Neutrophil (primary cell): ENCODE data around the gene LOXHD1.

Source experiments
- H3K27ac ChIP-seq: fragments of 200-600 bp; sonication (generic); 2 replicates; pipeline ENCODE4 v1.5.1; 2016; ENCODE audit warnings: mild to moderate bottlenecking, moderate library complexity
- H3K27me3 ChIP-seq: fragments of 200-600 bp; sonication (generic); 2 replicates; pipeline ENCODE4 v1.6.0; 2016; ENCODE audit warnings: mild to moderate bottlenecking
- H3K36me3 ChIP-seq: fragments of 200-600 bp; sonication (generic); 2 replicates; pipeline ENCODE4 v1.5.1; 2017
- H3K4me1 ChIP-seq, 2 experiments: fragments of 200-600 bp in 1 of 2; sonication (generic) in 1 of 2; 1 replicate in 1 of 2; 2 replicates in 1 of 2; pipeline versions ENCODE4 v1.5.1 to v1.6.1; 2013 to 2016; ENCODE audit warnings: low read depth in 1 of 2, low read length in 1 of 2, mild to moderate bottlenecking in 1 of 2, moderate library complexity in 1 of 2; ENCODE audit not compliant: control insufficient read depth in 1 of 2, insufficient read depth in 1 of 2
- H3K4me3 ChIP-seq, 2 experiments: fragments of 200-600 bp in 1 of 2; sonication (generic) in 1 of 2; 1 replicate in 1 of 2; 2 replicates in 1 of 2; pipeline ENCODE4 v1.5.1; 2013 to 2016; ENCODE audit warnings: low read depth in 1 of 2, low read length in 1 of 2, mild to moderate bottlenecking in 1 of 2, moderate library complexity in 1 of 2
- H3K9me3 ChIP-seq: fragments of 200-600 bp; sonication (generic); 2 replicates; pipeline ENCODE4 v1.5.1; 2016
- CTCF ChIP-seq: fragments of 200-600 bp; sonication (generic); IDR thresholded peaks from 2 replicates; pipeline ENCODE4 v1.5.1; 2016; ENCODE audit warnings: antibody characterized with exemption

Gene LOXHD1

GRCh38 chr18:46657115-46657955 is at the start of gene LOXHD1:
TSS of gene LOXHD1 (minus strand) at chr18:46657220. CDS start at chr18:46657033, 187 bp downstream.
- Histone ChIP-seq H3K4me3 (no peak within 1 kb of the TSS), H3K27ac (no peak within 1 kb of the TSS), H3K4me1 (no peaks in the 10 kb centered on the region), H3K36me3 (no peaks in the 10 kb centered on the region), H3K27me3 (peaks cover 14% of the 10 kb centered on the region), H3K9me3 (no peaks in the 10 kb centered on the region)
- TF ChIP-seq CTCF, result no peak

GRCh38 chr18:46705521-46705920 is 48.5 kb upstream of the LOXHD1 start:
- H3K36me3 ChIP-seq, result no peaks in the 10 kb centered on the region
- H3K4me1 ChIP-seq, result no peaks in the 10 kb centered on the region
- no peak overlapping the region for H3K4me3 ChIP-seq
- no peak for TF ChIP-seq CTCF
- H3K9me3 ChIP-seq, result no peaks in the 10 kb centered on the region
- no peaks in the 10 kb centered on the region for H3K27me3 ChIP-seq
- no peak overlapping the region for H3K27ac ChIP-seq

GRCh38 chr18:46704816-46705215 is 47.8 kb upstream of the LOXHD1 start:
- Histone ChIP-seq H3K27me3 (no peaks in the 10 kb centered on the region), H3K36me3 (no peaks in the 10 kb centered on the region), H3K27ac (no peak overlapping the region), H3K9me3 (no peaks in the 10 kb centered on the region), H3K4me1 (no peaks in the 10 kb centered on the region), H3K4me3 (no peak overlapping the region)
- no peak for TF ChIP-seq CTCF

GRCh38 chr18:46704189-46704588 is 47.2 kb upstream of the LOXHD1 start:
- no peak for TF ChIP-seq CTCF
- no peaks in the 10 kb centered on the region for H3K27me3 ChIP-seq
- no peaks in the 10 kb centered on the region for H3K36me3 ChIP-seq

GRCh38 chr18:46702471-46702870 is 45.5 kb upstream of the LOXHD1 start:
- Histone ChIP-seq H3K4me3 (no peak overlapping the region), H3K4me1 (no peaks in the 10 kb centered on the region), H3K9me3 (no peaks in the 10 kb centered on the region), H3K36me3 (no peaks in the 10 kb centered on the region), H3K27ac (no peak overlapping the region), H3K27me3 (no peaks in the 10 kb centered on the region)
- TF ChIP-seq CTCF, result no peak

More at GRCh38 chr18:46704189-46704588, 47.2 kb upstream of the LOXHD1 start:
- Histone ChIP-seq H3K4me1 (no peaks in the 10 kb centered on the region), H3K27ac (no peak overlapping the region), H3K4me3 (no peak overlapping the region), H3K9me3 (no peaks in the 10 kb centered on the region)
